Endothelial cell of umbilical vein (primary cell): ENCODE data around the gene PTCH2. TPM values are rescaled to one million over a fixed set of nuclear protein-coding genes. Genes with fewer than 3 reads are reported as not detected.

Experiments used
- BruUV-seq: library from RNA; stranded (reverse); fragments of 400-500 nt; replicated peaks from 2 replicates; lab custom pipeline; 2021; lab: Mats Ljungman, UMichigan
- CTCF ChIA-PET: fragments of 300-600, 350-600 bp; sonication (Branson Sonifier 250); formaldehyde crosslinking; loops from one replicate; lab custom pipeline; 2021; ENCODE audit warnings: antibody characterized with exemption, inconsistent platforms; lab: Charles Lee
- POLR2A ChIA-PET: fragments of 300-600, 350-600 bp; sonication (Branson Sonifier 250); formaldehyde crosslinking; loops from one replicate; lab custom pipeline; 2021; ENCODE audit warnings: antibody characterized with exemption, inconsistent platforms; lab: Charles Lee
- DNase-seq: peaks from one replicate; pipeline ENCODE4 v3.0.0-alpha.2; 2011; ENCODE audit warnings: low read depth, low spot score
- FAIRE-seq: peaks from 2 replicates; lab custom pipeline; 2011; peaks lifted over from hg19 to GRCh38; lab: Jason Lieb, UNC
- H2AFZ ChIP-seq: 2 replicates; pipeline ENCODE4 v1.6.0; 2012; ENCODE audit warnings: low read depth, low read length, control low read depth, inconsistent platforms
- H3K27ac ChIP-seq: 2 replicates; pipeline ENCODE4 v1.5.1; 2011; ENCODE audit warnings: low read depth, mild to moderate bottlenecking, control low read depth, low read length, moderate library complexity; ENCODE audit not compliant: insufficient read depth
- H3K27me3 ChIP-seq, 2 experiments: 2 replicates each; pipeline versions ENCODE4 v1.6.0 to v1.6.1; 2011; ENCODE audit warnings: low read length in 2 of 2, mixed read lengths in 1 of 2; ENCODE audit not compliant: control insufficient read depth in 2 of 2, insufficient read depth in 2 of 2
- H3K36me3 ChIP-seq, 2 experiments: 2 replicates in 1 of 2; 3 replicates in 1 of 2; pipeline ENCODE4 v1.5.1; 2011; ENCODE audit warnings: low read length in 2 of 2, mild to moderate bottlenecking in 1 of 2, moderate library complexity in 1 of 2; ENCODE audit not compliant: control insufficient read depth in 2 of 2, insufficient read depth in 2 of 2; ENCODE audit errors: extremely low read depth in 1 of 2
- H3K4me1 ChIP-seq: 3 replicates; pipeline ENCODE4 v1.5.1; 2011; ENCODE audit warnings: mild to moderate bottlenecking, low read length; ENCODE audit not compliant: control insufficient read depth, insufficient read depth; ENCODE audit errors: extremely low read depth
- H3K4me2 ChIP-seq: 2 replicates; pipeline ENCODE4 v1.6.1; 2011; ENCODE audit warnings: low read length, control low read depth, mixed read lengths; ENCODE audit not compliant: insufficient read depth
- H3K4me3 ChIP-seq, 3 experiments: fragments of 200-600 bp in 1 of 3; sonication (generic), shearing (Covaris generic) in 1 of 3; replicated peaks in 1 of 3; 2 replicates each; pipeline ENCODE4 v1.5.1; 2011 to 2016; ENCODE audit warnings: control low read depth in 3 of 3, low read length in 3 of 3, mild to moderate bottlenecking in 2 of 3, inconsistent platforms in 1 of 3, low read depth in 1 of 3, moderate library complexity in 1 of 3; ENCODE audit not compliant: insufficient read depth in 1 of 3
- H3K79me2 ChIP-seq: 2 replicates; pipeline ENCODE4 v1.6.0; 2012; ENCODE audit warnings: low read length, inconsistent platforms; ENCODE audit not compliant: control insufficient read depth, insufficient read depth
- H3K9ac ChIP-seq: replicated peaks from 2 replicates; pipeline ENCODE3; 2011; ENCODE audit warnings: low read length, control low read depth; ENCODE audit not compliant: insufficient read depth; ENCODE audit errors: extremely low read depth
- H3K9me1 ChIP-seq: replicated peaks from 3 replicates; pipeline ENCODE4 v1.6.0; 2011; ENCODE audit warnings: mild to moderate bottlenecking, low read length; ENCODE audit not compliant: control insufficient read depth, insufficient read depth; ENCODE audit errors: extremely low read depth
- H3K9me3 ChIP-seq: replicated peaks from 2 replicates; pipeline ENCODE4 v1.5.1; 2012; ENCODE audit warnings: low read length, inconsistent platforms; ENCODE audit not compliant: control insufficient read depth, insufficient read depth
- H4K20me1 ChIP-seq: replicated peaks from 2 replicates; pipeline ENCODE3; 2011; ENCODE audit warnings: mild to moderate bottlenecking, low read length; ENCODE audit not compliant: control insufficient read depth, insufficient read depth; ENCODE audit errors: extremely low read depth
- EZH2 ChIP-seq: IDR thresholded peaks from 2 replicates; pipeline ENCODE4 v1.6.1; 2012; ENCODE audit warnings: borderline replicate concordance, low read depth, mild to moderate bottlenecking, moderate library complexity, low read length, inconsistent platforms; ENCODE audit not compliant: severe bottlenecking
- FOS ChIP-seq: IDR thresholded peaks from 2 replicates; pipeline ENCODE4 v1.6.1; 2011; ENCODE audit warnings: mild to moderate bottlenecking, low read length, moderate library complexity, borderline replicate concordance; ENCODE audit not compliant: insufficient read depth
- GATA2 ChIP-seq: IDR thresholded peaks from 2 replicates; pipeline ENCODE4 v1.7.0; 2011; ENCODE audit warnings: low read depth, mild to moderate bottlenecking, moderate library complexity, mixed read lengths, low read length; ENCODE audit not compliant: insufficient read length, insufficient read depth
- JUN ChIP-seq: IDR thresholded peaks from 2 replicates; pipeline ENCODE4 v1.6.1; 2011; ENCODE audit warnings: borderline replicate concordance, low read depth; ENCODE audit not compliant: insufficient read length, insufficient read depth
- MYC ChIP-seq: IDR thresholded peaks from one replicate; pipeline ENCODE4 v1.6.1; 2011; ENCODE audit warnings: mild to moderate bottlenecking, low read depth, low read length
- POLR2A ChIP-seq: IDR thresholded peaks from 2 replicates; pipeline ENCODE4 v1.6.1; 2012; ENCODE audit warnings: low read depth, mild to moderate bottlenecking, control low read depth, low read length
- POLR2AphosphoS5 ChIP-seq: IDR thresholded peaks from 2 replicates; pipeline ENCODE4 v1.6.1; 2012; ENCODE audit warnings: low read depth, mild to moderate bottlenecking, control low read depth, low read length, moderate library complexity; ENCODE audit not compliant: insufficient read depth
- dilution Hi-C: fragments of 300-500 bp; cut with MboI; formaldehyde crosslinking; loops from one replicate; pipeline ENCODE4 v1.15.0; 2019; ENCODE audit warnings: low sequenced_read_pairs; ENCODE audit not compliant: extremely low pct_ligation_motif_present
- intact Hi-C: fragments of 100-400 bp; cut with micrococcal nuclease; formaldehyde crosslinking; loops from one replicate; pipeline ENCODE4 v1.10.0; 2022
- polyA plus RNA-seq, 4 experiments: library from polyadenylated mRNA; depleted of rRNA in 3 of 4; stranded (reverse) in 3 of 4; unstranded in 1 of 4; fragments of >200 nt; gene quantifications; 2 replicates each; pipeline versions ENCODE4 v1.2.1 to v1.2.3, GENCODE V29; 2011 to 2012; ENCODE audit warnings: missing spikeins in 1 of 4
- total RNA-seq: library from RNA; stranded (reverse); gene quantifications from 2 replicates; pipeline ENCODE4 v1.2.3, GENCODE V29; 2021
- TF ChIP-seq, protein P1 (sequence below): IDR thresholded peaks from 2 replicates; pipeline ENCODE4 v1.6.1; 2011; ENCODE audit not compliant: insufficient read depth, insufficient read length
- TF ChIP-seq, protein P2 (sequence below), 2 donors: IDR thresholded peaks; 1 replicate in 1 of 2; 2 replicates in 1 of 2; pipeline ENCODE4 v1.5.1; 2011; ENCODE audit warnings: low read length in 2 of 2, mild to moderate bottlenecking in 2 of 2, moderate library complexity in 2 of 2, control low read depth in 1 of 2, inconsistent platforms in 1 of 2, low read depth in 1 of 2; ENCODE audit not compliant: insufficient read depth in 1 of 2; ENCODE audit errors: extremely low read depth in 1 of 2

PTCH2 gene
- total and polyA plus RNA-seq, 2 donors (not counting 3 experiments of a cell fraction or from before 2014, with no cell fraction given), result 1.8 TPM

DNA sequence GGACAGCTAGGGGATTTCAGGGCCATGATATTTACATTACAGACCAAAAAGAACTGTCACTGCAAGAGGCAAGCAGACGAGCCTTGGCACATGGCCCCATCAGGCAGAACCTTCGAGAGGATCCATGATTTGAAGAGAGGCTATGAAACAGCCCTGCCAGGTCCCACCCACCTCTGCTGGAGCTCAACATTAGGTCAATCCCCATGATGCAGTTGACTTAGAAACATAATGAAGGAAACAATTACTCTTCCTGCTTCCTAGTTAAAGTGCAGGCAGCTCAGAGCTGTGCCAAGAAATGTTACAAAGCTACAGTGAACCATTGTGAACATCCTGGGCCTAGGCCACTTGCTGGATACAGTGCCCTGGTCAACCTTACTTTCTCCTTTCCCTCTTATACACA lies 41.7 kb upstream of the PTCH2 start:
- no peaks in the 10 kb centered on the region for H4K20me1 ChIP-seq
- peaks cover 9% of the 10 kb centered on the region for H3K4me1 ChIP-seq
- DNase-seq (peak; percentile 78), FAIRE-seq (peak; percentile 75)
- H3K4me2 ChIP-seq, result no peak overlapping the region
- intact Hi-C loops (no loop called here), dilution Hi-C loops (no loop called here)
- H3K4me3 ChIP-seq, result no peak overlapping the region
- H2AFZ ChIP-seq, result no peak overlapping the region
- no peaks in the 10 kb centered on the region for H3K9me3 ChIP-seq
- H3K9me1 ChIP-seq, result no peaks in the 10 kb centered on the region
- H3K27ac ChIP-seq, result no peak overlapping the region
- BruUV-seq, result no TSS peak
- H3K27me3 ChIP-seq, result no peaks in the 10 kb centered on the region
- CTCF ChIA-PET, result interaction anchor here (0.7 to 1.5 kb wide), 4 partner anchors 10 to 40 kb away, joined by 3 to 5 read pairs (median 4); no protein-coding TSS in a partner anchor
- H3K79me2 ChIP-seq, result no peaks in the 10 kb centered on the region
- H3K36me3 ChIP-seq, result peaks cover 0 to 2% of the 10 kb centered on the region in 2 experiments
- TF ChIP-seq GATA2 (no peak), JUN (no peak), MYC (no peak), EZH2 (no peak), POLR2A (no peak), POLR2AphosphoS5 (no peak), FOS (no peak)
- TF ChIP-seq, protein P1, sequence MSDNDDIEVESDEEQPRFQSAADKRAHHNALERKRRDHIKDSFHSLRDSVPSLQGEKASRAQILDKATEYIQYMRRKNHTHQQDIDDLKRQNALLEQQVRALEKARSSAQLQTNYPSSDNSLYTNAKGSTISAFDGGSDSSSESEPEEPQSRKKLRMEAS, result no peak
- TF ChIP-seq, protein P2, sequence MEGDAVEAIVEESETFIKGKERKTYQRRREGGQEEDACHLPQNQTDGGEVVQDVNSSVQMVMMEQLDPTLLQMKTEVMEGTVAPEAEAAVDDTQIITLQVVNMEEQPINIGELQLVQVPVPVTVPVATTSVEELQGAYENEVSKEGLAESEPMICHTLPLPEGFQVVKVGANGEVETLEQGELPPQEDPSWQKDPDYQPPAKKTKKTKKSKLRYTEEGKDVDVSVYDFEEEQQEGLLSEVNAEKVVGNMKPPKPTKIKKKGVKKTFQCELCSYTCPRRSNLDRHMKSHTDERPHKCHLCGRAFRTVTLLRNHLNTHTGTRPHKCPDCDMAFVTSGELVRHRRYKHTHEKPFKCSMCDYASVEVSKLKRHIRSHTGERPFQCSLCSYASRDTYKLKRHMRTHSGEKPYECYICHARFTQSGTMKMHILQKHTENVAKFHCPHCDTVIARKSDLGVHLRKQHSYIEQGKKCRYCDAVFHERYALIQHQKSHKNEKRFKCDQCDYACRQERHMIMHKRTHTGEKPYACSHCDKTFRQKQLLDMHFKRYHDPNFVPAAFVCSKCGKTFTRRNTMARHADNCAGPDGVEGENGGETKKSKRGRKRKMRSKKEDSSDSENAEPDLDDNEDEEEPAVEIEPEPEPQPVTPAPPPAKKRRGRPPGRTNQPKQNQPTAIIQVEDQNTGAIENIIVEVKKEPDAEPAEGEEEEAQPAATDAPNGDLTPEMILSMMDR (IDR thresholded peaks at IDR 0.05; ENCODE audit: extremely low read depth in 1 of 2, insufficient read depth in 1 of 2, low read depth in 1 of 2, low read length in 2 of 2), result no peak
- H3K9ac ChIP-seq, result no peak overlapping the region
- POLR2A ChIA-PET, result interaction anchor here (0.6 to 1.0 kb wide), 2 partner anchors 636 to 1019 kb away, joined by 3 read pairs; no protein-coding TSS in a partner anchor
